Ovary (tissue), 9 donors: ENCODE measurements around the gene CLNK. TPM values are rescaled to one million over a fixed set of nuclear protein-coding genes. Genes with fewer than 3 reads are reported as not detected.

ENCODE experiments used
- DNase-seq, 5 donors: peaks; one replicate each; pipeline ENCODE4 v3.0.0-alpha.2; 2019 to 2020
- H3K27ac ChIP-seq, 2 donors: fragments of 200-600 bp; one replicate each; pipeline versions ENCODE4 v1.5.1 to v1.8.0; 2019 to 2022
- H3K27me3 ChIP-seq: fragments of 200-600 bp; one replicate; pipeline ENCODE4 v1.8.0; 2022
- H3K36me3 ChIP-seq: fragments of 200-600 bp; sonication (generic); one replicate; pipeline ENCODE4 v1.5.1; 2019
- H3K4me1 ChIP-seq: one replicate; pipeline ENCODE4 v1.8.1; 2013; ENCODE audit warnings: mild to moderate bottlenecking, moderate library complexity; ENCODE audit not compliant: insufficient read depth
- H3K4me3 ChIP-seq: fragments of 200-600 bp; sonication (generic); one replicate; pipeline ENCODE4 v1.5.1; 2017
- H3K9me3 ChIP-seq, 2 donors: fragments of 200-600 bp in 1 of 2; sonication (generic) in 1 of 2; one replicate each; pipeline versions ENCODE4 v1.5.1 to v1.8.1; 2013 to 2019; ENCODE audit warnings: mild to moderate bottlenecking in 1 of 2, moderate library complexity in 1 of 2
- EP300 ChIP-seq: sonication (generic); formaldehyde crosslinking; IDR thresholded peaks from one replicate; pipeline ENCODE4 v1.6.1; 2017; ENCODE audit warnings: antibody characterized with exemption
- POLR2A ChIP-seq: fragments of 450-650 bp; IDR thresholded peaks from one replicate; pipeline ENCODE4 v1.6.1; 2017; ENCODE audit warnings: antibody characterized with exemption, mild to moderate bottlenecking, moderate library complexity
- WGBS, 3 donors: extraction: QIAGEN DNeasy Blood & Tissue Kit in 1 of 3; methylation state at CpG; one replicate each; pipeline versions ENCODE4 v1.1.5 to v1.1.7; 2013 to 2017; 5-methylcytosine and 5-hydroxymethylcytosine counted together
- intact Hi-C, 4 donors: fragments of 100-400 bp; cut with DNase I; formaldehyde crosslinking; loops; one replicate each; pipeline versions ENCODE4 v1.11.0 to v1.15.1; 2022 to 2023
- polyA plus RNA-seq, 2 donors: library from polyadenylated mRNA; stranded (reverse); fragments of 200-250 nt in 1 of 2; fragments of 350-450 nt in 1 of 2; fragmentation: Illumina TruSeq in 1 of 2; extraction: RNeasy Lipid Tissue Mini Kit (QIAGEN cat#74804) in 1 of 2; gene quantifications; one replicate each; pipeline ENCODE4 v1.2.3, GENCODE V29; 2013 to 2014
- total RNA-seq, 7 donors: library from RNA; depleted of rRNA in 2 of 7; stranded (reverse); fragments of >200 nt in 2 of 7; fragmentation: NEBNext Ultra II Directional in 3 of 7; extraction: Animal tissue kit (Norgen Biotek cat#: 25700) in 3 of 7; gene quantifications; one replicate each; pipeline versions ENCODE4 v1.1.0 to v1.2.4, GENCODE V29; 2016 to 2023
- TF ChIP-seq, protein P1 (sequence below), 3 donors: fragments of 450-650 bp in 2 of 3; fragments of 200-600 bp in 1 of 3; IDR thresholded peaks; one replicate each; pipeline versions ENCODE4 v1.5.1 to v1.8.0; 2016 to 2022; ENCODE audit warnings: antibody characterized with exemption in 3 of 3, mild to moderate bottlenecking in 1 of 3
- donor health status: DM: no; HTN: no; CAD: no; lungs with moderate emphysema.
- donor health status: DM: no; HTN: no; CAD: no.
- donor health status: Bipolar disorder and iron deficiency.
- donor health status: DM: yes; HTN: yes; CAD: no.
- donor health status: DM: no; HTN: no; CAD: no.
- donor health status: DM: yes; HTN: yes; CAD: no.

CLNK gene
- total and polyA plus RNA-seq, 9 donors = 0.10 to 0.23 (median 0.22) TPM; not detected in 6

DNA sequence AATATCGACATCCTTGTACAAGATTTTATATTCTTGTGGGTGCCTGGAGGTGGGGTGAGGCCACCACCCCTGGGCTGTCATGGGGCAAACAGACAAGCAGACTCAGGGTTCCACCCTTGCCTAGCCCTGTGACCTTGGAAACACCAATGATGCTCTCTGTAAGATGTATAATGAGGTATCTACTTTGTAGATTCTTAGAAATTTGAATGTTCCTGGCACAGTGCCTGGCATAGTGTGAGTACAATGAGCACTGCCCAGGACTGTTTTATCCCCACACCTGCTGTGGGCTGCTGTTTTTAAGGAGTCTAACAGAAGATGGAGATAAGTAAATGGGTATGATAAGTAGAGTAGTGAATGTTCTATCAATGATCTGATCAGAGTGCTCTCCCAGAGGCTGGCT lies 230.4 kb downstream of the CLNK start:
- no peak for DNase-seq
- Histone ChIP-seq H3K36me3 (no peaks in the 10 kb centered on the region), H3K27ac (no peak overlapping the region), H3K4me3 (no peak overlapping the region), H3K27me3 (no peaks in the 10 kb centered on the region), H3K4me1 (peaks cover 6% of the 10 kb centered on the region), H3K9me3 (peaks cover 0 to 14% of the 10 kb centered on the region in 2 donors)
- WGBS, 3 donors = 94 to 100% (median 98%) methylated on average over 1 of the region's 1 CpG
- intact Hi-C loops = no loop called here
- TF ChIP-seq, protein P1, sequence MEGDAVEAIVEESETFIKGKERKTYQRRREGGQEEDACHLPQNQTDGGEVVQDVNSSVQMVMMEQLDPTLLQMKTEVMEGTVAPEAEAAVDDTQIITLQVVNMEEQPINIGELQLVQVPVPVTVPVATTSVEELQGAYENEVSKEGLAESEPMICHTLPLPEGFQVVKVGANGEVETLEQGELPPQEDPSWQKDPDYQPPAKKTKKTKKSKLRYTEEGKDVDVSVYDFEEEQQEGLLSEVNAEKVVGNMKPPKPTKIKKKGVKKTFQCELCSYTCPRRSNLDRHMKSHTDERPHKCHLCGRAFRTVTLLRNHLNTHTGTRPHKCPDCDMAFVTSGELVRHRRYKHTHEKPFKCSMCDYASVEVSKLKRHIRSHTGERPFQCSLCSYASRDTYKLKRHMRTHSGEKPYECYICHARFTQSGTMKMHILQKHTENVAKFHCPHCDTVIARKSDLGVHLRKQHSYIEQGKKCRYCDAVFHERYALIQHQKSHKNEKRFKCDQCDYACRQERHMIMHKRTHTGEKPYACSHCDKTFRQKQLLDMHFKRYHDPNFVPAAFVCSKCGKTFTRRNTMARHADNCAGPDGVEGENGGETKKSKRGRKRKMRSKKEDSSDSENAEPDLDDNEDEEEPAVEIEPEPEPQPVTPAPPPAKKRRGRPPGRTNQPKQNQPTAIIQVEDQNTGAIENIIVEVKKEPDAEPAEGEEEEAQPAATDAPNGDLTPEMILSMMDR (IDR thresholded peaks at IDR 0.05) = no peak
- TF ChIP-seq EP300 = no peak
- TF ChIP-seq POLR2A = no peak

DNA sequence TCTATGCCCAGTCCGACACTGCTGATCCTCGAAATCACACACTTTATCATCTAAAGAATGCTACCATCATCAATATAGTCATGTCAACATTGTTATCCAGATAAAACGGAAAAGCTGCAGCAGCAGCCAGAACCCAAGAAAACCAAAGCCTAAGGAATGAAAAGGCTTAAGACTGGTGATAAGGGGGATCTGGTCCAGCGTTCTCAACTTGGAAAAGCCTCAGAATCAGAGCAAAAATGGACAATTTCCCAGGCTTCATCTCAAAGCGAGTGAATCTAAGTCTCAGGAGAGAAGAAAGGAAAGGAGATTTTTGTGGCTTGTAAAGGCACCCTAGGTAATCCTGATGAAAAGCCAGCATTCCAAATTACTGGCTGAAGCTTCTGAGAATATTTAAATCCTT lies 235.6 kb downstream of the CLNK start:
- TF ChIP-seq, protein P1 (IDR thresholded peaks at IDR 0.05) = no peak
- TF ChIP-seq EP300 (no peak), POLR2A (no peak)
- DNase-seq = no peak
- H3K4me3 ChIP-seq = no peak overlapping the region
- intact Hi-C loops = no loop called here
- no peaks in the 10 kb centered on the region for H3K36me3 ChIP-seq
- WGBS, 3 donors = 92 to 97% (median 93%) methylated on average over 5 of the region's 5 CpGs
- H3K27ac ChIP-seq = no peak overlapping the region
- H3K27me3 ChIP-seq = no peaks in the 10 kb centered on the region
- no peaks in the 10 kb centered on the region for H3K4me1 ChIP-seq
- peaks cover 0 to 39% of the 10 kb centered on the region in 2 donors for H3K9me3 ChIP-seq

DNA sequence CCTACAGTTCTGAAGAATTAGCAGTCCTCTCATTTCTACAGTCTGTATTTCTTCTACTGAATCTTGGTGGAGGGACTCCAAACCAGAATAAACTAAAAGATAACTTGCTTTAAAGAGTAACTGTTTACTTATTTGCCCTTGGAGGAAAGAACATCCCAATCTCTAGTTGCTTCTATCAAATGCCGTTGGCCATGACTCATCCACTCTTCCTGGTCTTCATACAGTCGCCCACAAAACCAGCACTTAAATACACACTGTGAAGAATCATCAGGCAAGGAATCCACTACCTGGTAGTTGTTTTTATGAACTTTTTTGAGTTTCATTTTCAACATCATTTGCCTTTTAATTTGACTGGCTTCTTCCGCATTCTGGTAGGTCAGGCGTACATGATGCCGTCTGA lies 241.6 kb downstream of the CLNK start:
- Histone ChIP-seq H3K27ac (no peak overlapping the region), H3K36me3 (no peaks in the 10 kb centered on the region), H3K4me3 (no peak overlapping the region), H3K27me3 (no peaks in the 10 kb centered on the region), H3K4me1 (peaks cover 2% of the 10 kb centered on the region), H3K9me3 (peaks cover 0 to 28% of the 10 kb centered on the region in 2 donors)
- TF ChIP-seq, protein P1 (IDR thresholded peaks at IDR 0.05) = no peak
- no peak for DNase-seq
- intact Hi-C loops = no loop called here
- 72 to 75% (median 75%) methylated on average over 5 of the region's 5 CpGs for WGBS, 3 donors

DNA sequence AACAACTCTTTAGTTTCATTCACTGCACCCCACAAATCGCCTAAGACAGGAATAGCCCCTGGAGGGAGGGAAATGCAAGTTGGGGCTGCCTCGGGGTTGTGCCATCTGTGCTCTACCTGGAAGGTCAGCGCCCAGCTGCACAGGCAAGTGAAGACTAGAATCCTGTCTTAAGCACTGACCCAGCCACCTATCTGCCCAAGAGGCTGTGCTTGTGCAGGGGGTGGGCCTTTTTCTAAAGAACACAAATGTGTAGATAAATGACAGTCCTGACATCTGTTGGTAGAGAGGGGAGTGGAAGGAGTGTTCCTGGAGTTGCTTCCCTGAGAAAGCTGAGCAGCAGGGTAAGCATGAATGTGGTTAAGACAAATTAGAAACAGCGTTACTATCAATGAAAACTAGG lies 243.1 kb downstream of the CLNK start:
- H3K9me3 ChIP-seq = peaks cover 0 to 18% of the 10 kb centered on the region in 2 donors
- no peak overlapping the region for H3K27ac ChIP-seq
- H3K27me3 ChIP-seq = no peaks in the 10 kb centered on the region
- WGBS, 3 donors = 80 to 88% (median 84%) methylated on average over 4 of the region's 4 CpGs
- no peaks in the 10 kb centered on the region for H3K36me3 ChIP-seq
- intact Hi-C loops = no loop called here
- H3K4me1 ChIP-seq = peaks cover 2% of the 10 kb centered on the region
- no peak overlapping the region for H3K4me3 ChIP-seq
- TF ChIP-seq POLR2A = no peak
- TF ChIP-seq EP300 = no peak
- TF ChIP-seq, protein P1 (IDR thresholded peaks at IDR 0.05) = no peak
- DNase-seq = no peak

DNA sequence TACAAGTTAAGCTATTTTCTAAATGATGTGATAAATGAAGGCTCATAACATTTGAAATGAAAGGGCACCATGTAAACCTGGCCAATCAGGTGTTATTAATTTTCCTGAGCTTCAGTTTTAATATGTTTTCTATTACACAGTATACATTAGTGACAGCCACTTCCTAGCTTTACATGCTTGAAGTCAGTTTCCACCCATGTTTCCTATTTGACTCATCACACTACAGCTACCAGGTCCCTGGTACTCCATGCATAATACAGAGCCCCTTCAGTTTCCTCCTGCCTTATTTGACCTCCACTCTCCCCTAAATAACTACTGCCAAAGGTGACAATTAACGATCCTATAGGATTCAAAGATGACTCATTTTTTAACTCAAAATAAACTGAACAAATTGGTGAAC lies 245.6 kb downstream of the CLNK start:
- Histone ChIP-seq H3K27me3 (no peaks in the 10 kb centered on the region), H3K27ac (no peak overlapping the region), H3K4me3 (no peak overlapping the region), H3K36me3 (no peaks in the 10 kb centered on the region), H3K4me1 (peaks cover 2% of the 10 kb centered on the region), H3K9me3 (peaks cover 0 to 2% of the 10 kb centered on the region in 2 donors)
- WGBS, 3 donors = 57 to 62% (median 60%) methylated on average over 1 of the region's 1 CpG
- no peak for DNase-seq
- intact Hi-C loops = no loop called here
- TF ChIP-seq, protein P1 (IDR thresholded peaks at IDR 0.05) = no peak
- no peak for TF ChIP-seq EP300
- no peak for TF ChIP-seq POLR2A
